Subcutaneous abdominal adipose tissue (tissue), 5 donors: ENCODE measurements around the gene CALML4.

ENCODE experiments used
- H3K27ac ChIP-seq: one replicate; pipeline ENCODE4 v1.7.0; 2013; ENCODE audit warnings: low read depth, mild to moderate bottlenecking, inconsistent platforms, low read length, moderate library complexity
- H3K27me3 ChIP-seq, 5 donors: one replicate each; pipeline ENCODE4 v1.7.0; 2013; ENCODE audit warnings: low read length in 5 of 5, inconsistent platforms in 1 of 5; ENCODE audit not compliant: control insufficient read depth in 5 of 5, insufficient read depth in 4 of 5
- H3K36me3 ChIP-seq, 5 donors: one replicate each; pipeline ENCODE4 v1.7.0; 2013; ENCODE audit warnings: low read length in 5 of 5; ENCODE audit not compliant: control insufficient read depth in 5 of 5, insufficient read depth in 5 of 5
- H3K4me1 ChIP-seq, 5 donors: one replicate each; pipeline ENCODE4 v1.7.0; 2013; ENCODE audit warnings: low read length in 5 of 5, mild to moderate bottlenecking in 3 of 5, moderate library complexity in 1 of 5; ENCODE audit not compliant: control insufficient read depth in 5 of 5, insufficient read depth in 5 of 5
- H3K4me3 ChIP-seq, 5 donors: one replicate each; pipeline ENCODE4 v1.7.0; 2013; ENCODE audit warnings: low read length in 5 of 5, low read depth in 1 of 5
- H3K9ac ChIP-seq, 5 donors: one replicate each; pipeline ENCODE4 v1.7.0; 2013; ENCODE audit warnings: low read length in 5 of 5, mild to moderate bottlenecking in 4 of 5, moderate library complexity in 3 of 5
- H3K9me3 ChIP-seq, 5 donors: one replicate each; pipeline ENCODE4 v1.7.0; 2013; ENCODE audit warnings: low read length in 5 of 5; ENCODE audit not compliant: control insufficient read depth in 5 of 5
- donor health status: healthy.
- donor health status: healthy.
- donor health status: healthy.
- donor health status: healthy.
- donor health status: healthy.

Gene CALML4

DNA sequence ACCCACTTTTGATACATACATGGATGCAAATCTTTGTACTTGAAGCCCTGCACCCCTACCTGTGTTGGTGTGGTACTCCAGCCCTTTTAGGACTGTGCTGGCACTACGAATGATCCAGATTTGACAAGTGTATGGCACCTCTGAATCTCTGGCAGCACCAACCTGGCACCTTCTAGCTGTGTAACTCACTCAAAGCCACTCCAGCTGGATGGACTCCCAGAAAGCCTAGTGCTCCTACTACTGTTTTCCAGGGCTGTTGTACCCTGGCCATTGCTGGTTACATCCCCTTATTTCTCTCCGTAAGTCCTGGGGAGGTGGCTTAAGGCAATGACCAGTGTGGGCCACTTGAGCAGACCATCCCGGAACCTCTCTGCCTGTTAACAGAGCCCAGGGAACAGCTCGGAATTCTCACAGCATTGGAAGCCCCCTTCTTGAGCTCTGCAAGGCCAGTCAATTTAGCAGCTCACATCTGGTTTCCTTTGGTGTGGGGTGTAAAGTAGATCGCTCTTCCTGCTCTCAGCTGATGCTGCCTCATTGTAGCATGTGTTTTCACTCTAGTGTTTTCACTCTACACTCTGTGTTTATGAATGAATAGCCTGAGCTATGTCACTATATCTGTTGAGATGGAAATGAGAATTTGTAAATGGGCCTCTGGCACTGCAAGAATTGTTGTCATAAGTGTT lies 12.2 kb downstream of the CALML4 start:
- Histone ChIP-seq H3K36me3 (peaks cover 21 to 36% (median 30%) of the 10 kb centered on the region in 5 donors), H3K9me3 (no peaks in the 10 kb centered on the region), H3K4me3 (no peak overlapping the region), H3K27me3 (no peaks in the 10 kb centered on the region), H3K4me1 (peaks cover 0 to 8% (median 3%) of the 10 kb centered on the region in 5 donors), H3K27ac (no peak overlapping the region), H3K9ac (no peak overlapping the region)

DNA sequence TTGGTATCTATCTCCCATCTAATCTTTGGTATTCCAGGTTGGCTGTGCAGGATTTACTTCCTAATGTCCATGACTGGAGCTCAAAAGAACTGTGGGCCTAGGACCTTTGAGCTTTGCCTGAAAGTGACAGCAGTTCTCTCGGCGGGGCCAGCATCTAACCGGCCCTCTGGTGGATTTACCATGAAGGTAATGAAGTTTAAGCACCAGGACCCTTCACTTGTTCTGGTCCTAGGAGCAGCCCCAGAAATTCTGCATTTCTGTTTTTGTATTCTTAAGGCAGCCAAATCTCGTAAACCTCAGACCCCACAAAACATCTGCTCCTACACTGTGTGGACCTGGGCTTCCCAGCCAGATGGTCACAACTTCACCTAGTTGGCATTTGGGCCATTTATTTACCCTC lies 13.0 kb downstream of the CALML4 start:
- peaks cover 0 to 14% (median 11%) of the 10 kb centered on the region in 5 donors for H3K4me1 ChIP-seq
- H3K9ac ChIP-seq: no peak overlapping the region
- no peak overlapping the region for H3K27ac ChIP-seq
- no peak overlapping the region for H3K4me3 ChIP-seq
- peaks cover 21 to 38% (median 32%) of the 10 kb centered on the region in 5 donors for H3K36me3 ChIP-seq
- no peaks in the 10 kb centered on the region for H3K27me3 ChIP-seq
- H3K9me3 ChIP-seq: no peaks in the 10 kb centered on the region

DNA sequence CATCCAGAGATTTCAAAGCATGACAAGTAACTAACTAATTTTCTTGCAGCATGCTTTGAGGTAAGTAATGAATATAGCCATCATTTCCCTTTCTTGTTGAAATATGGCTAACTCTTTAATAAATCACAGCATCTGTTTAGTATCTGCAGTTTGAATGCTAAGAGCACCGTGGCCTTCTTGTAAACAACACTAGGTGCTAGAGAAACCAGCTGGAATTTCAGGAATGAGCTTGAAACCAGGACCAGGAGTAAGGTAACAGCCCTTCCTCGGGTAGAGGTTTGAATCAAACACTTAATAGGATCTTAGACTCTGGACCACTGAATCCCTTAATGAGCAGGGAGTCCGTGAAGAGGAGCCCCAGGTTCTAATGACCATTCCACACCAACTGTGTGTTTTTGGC lies 13.6 kb downstream of the CALML4 start:
- peaks cover 21 to 38% (median 34%) of the 10 kb centered on the region in 5 donors for H3K36me3 ChIP-seq
- H3K4me1 ChIP-seq: peaks cover 0 to 17% (median 15%) of the 10 kb centered on the region in 5 donors
- no peaks in the 10 kb centered on the region for H3K27me3 ChIP-seq
- no peaks in the 10 kb centered on the region for H3K9me3 ChIP-seq
- H3K27ac ChIP-seq: no peak overlapping the region
- H3K4me3 ChIP-seq: no peak overlapping the region
- no peak overlapping the region for H3K9ac ChIP-seq

DNA sequence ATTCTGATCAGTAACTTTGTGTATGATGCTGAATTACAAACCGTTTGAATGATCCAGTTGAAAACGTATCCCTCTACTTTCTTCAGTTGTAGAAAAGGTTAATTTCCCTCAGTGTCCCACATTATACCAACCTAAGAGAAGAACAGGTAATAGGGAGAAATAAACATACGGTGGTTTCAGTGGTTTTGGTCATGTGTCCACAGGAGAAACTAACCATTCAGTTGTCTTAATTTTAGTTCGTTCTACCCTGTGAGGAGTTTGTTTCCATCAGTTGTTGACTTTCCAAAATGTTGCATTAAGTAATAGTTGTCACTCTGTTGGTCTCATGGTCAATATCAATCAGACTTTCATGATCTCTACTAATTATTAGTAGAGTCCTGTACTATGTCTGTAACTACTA lies 15.1 kb downstream of the CALML4 start:
- H3K9ac ChIP-seq: no peak overlapping the region
- no peaks in the 10 kb centered on the region for H3K27me3 ChIP-seq
- H3K27ac ChIP-seq: no peak overlapping the region
- peaks cover 0 to 18% (median 15%) of the 10 kb centered on the region in 5 donors for H3K4me1 ChIP-seq
- no peaks in the 10 kb centered on the region for H3K9me3 ChIP-seq
- peaks cover 24 to 42% (median 35%) of the 10 kb centered on the region in 5 donors for H3K36me3 ChIP-seq
- H3K4me3 ChIP-seq: no peak overlapping the region

DNA sequence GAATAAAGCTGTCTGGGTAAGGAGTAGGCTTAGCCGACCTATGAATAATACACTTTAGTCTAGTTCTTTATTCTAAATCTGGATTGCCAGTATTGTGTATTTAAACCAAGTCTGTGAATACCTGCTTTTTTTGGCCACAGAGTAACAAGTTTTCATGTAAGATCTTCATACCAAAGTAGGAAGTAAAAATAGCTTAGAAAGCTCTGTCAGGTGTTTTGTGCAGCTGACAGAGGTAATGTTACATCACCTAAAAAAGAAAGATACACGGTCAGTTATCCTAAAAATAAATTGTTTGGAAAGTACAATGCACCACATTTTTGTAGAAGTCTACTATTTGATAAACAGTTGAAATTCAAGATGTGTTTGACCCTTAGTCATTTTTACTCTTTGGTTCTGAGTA lies 16.5 kb downstream of the CALML4 start:
- no peak overlapping the region for H3K27ac ChIP-seq
- no peak overlapping the region for H3K9ac ChIP-seq
- peaks cover 34 to 53% (median 48%) of the 10 kb centered on the region in 5 donors for H3K36me3 ChIP-seq
- no peaks in the 10 kb centered on the region for H3K9me3 ChIP-seq
- H3K27me3 ChIP-seq: no peaks in the 10 kb centered on the region
- H3K4me3 ChIP-seq: no peak overlapping the region
- peaks cover 0 to 18% (median 15%) of the 10 kb centered on the region in 5 donors for H3K4me1 ChIP-seq

DNA sequence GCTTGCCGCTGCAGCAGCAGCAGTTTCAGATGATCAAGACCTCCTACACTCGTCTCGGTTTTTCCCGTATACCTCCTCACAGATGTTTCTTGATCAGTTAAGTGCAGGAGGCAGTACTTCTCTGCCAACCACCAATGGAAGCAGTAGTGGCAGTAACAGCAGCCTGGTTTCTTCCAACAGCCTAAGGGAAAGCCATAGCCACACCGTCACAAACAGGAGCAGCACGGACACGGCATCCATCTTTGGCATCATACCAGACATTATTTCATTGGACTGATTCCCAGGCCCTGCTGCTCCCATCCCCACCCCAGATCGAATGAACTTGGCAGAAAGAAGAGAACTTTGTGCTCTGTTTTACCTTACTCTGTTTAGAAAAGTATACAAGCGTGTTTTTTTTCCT lies 17.6 kb downstream of the CALML4 start:
- no peak overlapping the region for H3K9ac ChIP-seq
- H3K27me3 ChIP-seq: no peaks in the 10 kb centered on the region
- H3K27ac ChIP-seq: peak overlapping the region; percentile 40
- no peaks in the 10 kb centered on the region for H3K9me3 ChIP-seq
- peaks cover 29 to 49% (median 46%) of the 10 kb centered on the region in 5 donors for H3K36me3 ChIP-seq
- H3K4me1 ChIP-seq: peaks cover 0 to 18% (median 15%) of the 10 kb centered on the region in 5 donors
- H3K4me3 ChIP-seq: peak overlapping the region; percentile 14 to 64 (median 51)

DNA sequence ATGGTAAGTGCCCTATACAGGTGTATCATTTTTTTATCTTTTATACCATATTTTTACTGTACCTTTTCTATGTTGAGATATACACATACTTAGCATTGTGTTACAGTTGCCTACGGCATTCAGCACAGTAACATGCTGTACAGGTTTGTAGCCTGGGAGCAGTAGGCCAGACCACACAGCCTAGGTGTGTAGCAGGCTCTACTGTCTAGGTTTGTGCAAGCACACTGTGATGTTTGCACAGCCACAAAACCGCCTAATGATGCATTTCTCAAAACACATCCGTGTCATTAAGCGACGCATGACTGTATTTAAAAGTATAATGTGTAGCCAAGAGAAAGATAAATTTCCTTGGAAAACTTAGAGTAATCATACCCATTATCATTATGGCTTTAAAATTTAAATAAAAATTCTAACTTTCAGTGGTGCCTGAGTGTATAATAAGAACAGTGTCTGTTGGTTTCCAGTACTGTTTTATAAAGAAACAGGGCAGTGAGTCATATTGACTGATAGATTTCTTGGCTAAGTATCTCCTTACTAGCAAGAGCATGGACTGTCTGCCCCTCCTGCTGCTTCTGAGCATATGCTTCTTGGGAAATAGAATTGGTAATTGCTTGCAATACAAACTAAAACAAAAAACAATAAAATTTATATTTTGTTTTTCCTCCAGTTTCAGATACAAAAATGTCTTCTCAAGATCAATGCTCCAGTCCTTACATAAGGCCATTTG lies 18.3 kb downstream of the CALML4 start:
- Histone ChIP-seq H3K9ac (no peak overlapping the region), H3K4me1 (peaks cover 0 to 18% (median 15%) of the 10 kb centered on the region in 5 donors), H3K27me3 (no peaks in the 10 kb centered on the region), H3K27ac (peak overlapping the region; percentile 40), H3K4me3 (peak overlapping the region in 1 of 5 donors; percentile 64), H3K9me3 (no peaks in the 10 kb centered on the region), H3K36me3 (peaks cover 24 to 47% (median 42%) of the 10 kb centered on the region in 5 donors)

DNA sequence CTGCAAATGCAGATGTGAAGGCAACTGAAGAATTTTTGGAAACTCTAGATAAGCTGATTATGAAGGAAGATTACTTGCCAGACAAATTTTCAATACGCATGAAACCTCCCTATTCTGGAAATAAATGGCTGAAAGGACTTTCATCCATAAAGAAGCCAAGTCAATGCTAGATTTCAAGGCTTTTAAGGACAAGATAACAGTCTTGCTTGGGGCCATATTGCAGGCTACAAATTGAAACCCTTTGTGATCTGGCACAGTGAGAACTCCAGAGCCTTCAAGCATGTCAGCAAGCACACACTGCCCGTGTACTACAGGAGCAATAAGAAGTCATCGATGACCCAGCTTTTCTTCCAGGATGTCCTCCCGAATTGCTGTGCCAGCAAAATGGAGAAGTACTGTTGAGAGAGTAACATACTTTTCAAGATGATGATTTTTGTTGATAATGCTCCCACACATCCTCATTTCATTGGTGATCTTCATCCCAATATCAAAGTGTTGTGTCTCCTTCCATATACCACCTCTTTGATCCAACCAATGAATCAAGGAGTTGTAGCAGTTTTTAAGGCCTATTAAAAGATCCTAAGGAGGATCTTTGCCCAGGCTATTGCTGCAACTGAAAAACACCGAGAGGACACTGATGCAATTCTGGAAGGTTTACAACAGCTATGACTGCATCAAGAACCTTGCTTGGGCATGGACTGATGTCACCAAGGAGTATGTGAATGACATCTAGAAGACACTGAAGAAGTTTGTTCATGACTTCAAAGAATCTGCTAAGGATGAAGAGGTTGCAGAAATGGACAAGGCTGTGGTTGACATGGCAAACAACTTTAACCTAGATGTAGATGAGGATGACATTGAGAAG lies 20.3 kb downstream of the CALML4 start:
- no peaks in the 10 kb centered on the region for H3K27me3 ChIP-seq
- H3K36me3 ChIP-seq: peaks cover 28 to 61% (median 46%) of the 10 kb centered on the region in 5 donors
- H3K27ac ChIP-seq: no peak overlapping the region
- H3K9me3 ChIP-seq: no peaks in the 10 kb centered on the region
- H3K4me1 ChIP-seq: peaks cover 0 to 18% (median 15%) of the 10 kb centered on the region in 5 donors
- H3K4me3 ChIP-seq: no peak overlapping the region
- H3K9ac ChIP-seq: no peak overlapping the region

DNA sequence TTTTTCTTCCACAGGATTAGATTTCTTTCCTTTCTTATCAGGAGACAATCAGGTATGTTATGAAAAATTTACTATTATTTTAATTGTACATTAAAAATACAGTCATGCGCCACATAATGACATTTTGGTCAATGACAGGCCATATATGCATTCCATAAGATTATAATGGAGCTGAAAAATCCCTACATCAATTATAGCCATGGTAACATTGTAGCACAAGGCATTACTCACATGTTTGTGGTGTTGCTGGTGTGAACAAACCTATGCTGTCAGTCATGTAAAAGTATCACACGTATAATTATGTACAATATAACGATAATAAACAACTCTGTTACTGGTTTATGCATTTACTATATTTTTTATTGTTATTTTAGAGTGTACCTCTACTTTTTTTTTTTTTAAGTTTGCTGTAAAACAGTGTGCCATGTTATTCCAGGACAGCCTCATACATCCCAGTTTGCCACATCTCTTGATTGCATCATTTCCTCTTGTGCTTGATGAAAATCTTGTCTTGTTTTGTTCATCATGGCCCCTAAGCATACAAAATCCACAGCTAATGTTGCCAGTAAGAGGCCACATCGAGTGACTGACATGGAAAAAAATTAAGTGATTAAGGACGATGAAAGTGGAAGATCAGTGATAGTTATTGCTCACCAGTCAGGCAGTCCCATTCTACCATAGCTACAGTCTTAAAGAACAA lies 21.4 kb downstream of the CALML4 start:
- H3K36me3 ChIP-seq: peaks cover 28 to 66% (median 46%) of the 10 kb centered on the region in 5 donors
- H3K9me3 ChIP-seq: no peaks in the 10 kb centered on the region
- H3K4me3 ChIP-seq: no peak overlapping the region
- H3K9ac ChIP-seq: no peak overlapping the region
- H3K27me3 ChIP-seq: no peaks in the 10 kb centered on the region
- peaks cover 0 to 18% (median 15%) of the 10 kb centered on the region in 5 donors for H3K4me1 ChIP-seq
- no peak overlapping the region for H3K27ac ChIP-seq
